Measurements from ENCODE around the gene GLO1.

DNA sequence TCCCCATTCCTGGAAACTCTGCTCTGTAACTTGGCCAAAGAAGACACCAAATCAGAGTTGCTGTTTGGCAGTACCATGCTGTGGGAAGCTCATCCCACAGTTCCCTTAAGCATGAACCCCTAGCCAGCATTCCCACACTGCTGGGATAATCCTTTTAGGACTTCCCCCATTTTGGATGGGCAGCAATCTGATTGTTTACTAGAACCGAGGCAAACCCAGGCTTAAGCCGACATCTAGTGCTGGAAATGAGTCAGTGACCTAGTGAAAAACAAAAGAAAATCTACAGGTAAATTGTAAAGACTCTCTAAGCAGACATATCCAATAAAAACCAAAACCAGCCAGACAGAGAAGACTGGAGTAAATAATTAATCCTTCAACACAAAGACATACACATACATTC is 17.4 kb upstream of the GLO1 start:
- TF ChIP-seq, protein P1, sequence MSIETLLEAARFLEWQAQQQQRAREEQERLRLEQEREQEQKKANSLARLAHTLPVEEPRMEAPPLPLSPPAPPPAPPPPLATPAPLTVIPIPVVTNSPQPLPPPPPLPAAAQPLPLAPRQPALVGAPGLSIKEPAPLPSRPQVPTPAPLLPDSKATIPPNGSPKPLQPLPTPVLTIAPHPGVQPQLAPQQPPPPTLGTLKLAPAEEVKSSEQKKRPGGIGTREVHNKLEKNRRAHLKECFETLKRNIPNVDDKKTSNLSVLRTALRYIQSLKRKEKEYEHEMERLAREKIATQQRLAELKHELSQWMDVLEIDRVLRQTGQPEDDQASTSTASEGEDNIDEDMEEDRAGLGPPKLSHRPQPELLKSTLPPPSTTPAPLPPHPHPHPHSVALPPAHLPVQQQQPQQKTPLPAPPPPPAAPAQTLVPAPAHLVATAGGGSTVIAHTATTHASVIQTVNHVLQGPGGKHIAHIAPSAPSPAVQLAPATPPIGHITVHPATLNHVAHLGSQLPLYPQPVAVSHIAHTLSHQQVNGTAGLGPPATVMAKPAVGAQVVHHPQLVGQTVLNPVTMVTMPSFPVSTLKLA (conservative IDR thresholded peaks at IDR 0.05), result no peak
- TF ChIP-seq, protein P2, sequence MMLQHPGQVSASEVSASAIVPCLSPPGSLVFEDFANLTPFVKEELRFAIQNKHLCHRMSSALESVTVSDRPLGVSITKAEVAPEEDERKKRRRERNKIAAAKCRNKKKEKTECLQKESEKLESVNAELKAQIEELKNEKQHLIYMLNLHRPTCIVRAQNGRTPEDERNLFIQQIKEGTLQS (IDR thresholded peaks at IDR 0.05), result no peak
- TF ChIP-seq, protein P2 (CRISPR knock-in tag; conservative IDR thresholded peaks at IDR 0.05), result no peak
- TF ChIP-seq, protein P3, sequence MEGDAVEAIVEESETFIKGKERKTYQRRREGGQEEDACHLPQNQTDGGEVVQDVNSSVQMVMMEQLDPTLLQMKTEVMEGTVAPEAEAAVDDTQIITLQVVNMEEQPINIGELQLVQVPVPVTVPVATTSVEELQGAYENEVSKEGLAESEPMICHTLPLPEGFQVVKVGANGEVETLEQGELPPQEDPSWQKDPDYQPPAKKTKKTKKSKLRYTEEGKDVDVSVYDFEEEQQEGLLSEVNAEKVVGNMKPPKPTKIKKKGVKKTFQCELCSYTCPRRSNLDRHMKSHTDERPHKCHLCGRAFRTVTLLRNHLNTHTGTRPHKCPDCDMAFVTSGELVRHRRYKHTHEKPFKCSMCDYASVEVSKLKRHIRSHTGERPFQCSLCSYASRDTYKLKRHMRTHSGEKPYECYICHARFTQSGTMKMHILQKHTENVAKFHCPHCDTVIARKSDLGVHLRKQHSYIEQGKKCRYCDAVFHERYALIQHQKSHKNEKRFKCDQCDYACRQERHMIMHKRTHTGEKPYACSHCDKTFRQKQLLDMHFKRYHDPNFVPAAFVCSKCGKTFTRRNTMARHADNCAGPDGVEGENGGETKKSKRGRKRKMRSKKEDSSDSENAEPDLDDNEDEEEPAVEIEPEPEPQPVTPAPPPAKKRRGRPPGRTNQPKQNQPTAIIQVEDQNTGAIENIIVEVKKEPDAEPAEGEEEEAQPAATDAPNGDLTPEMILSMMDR (IDR thresholded peaks at IDR 0.05 in 2 of 3, conservative IDR thresholded peaks at IDR 0.05 in 1 of 3; ENCODE audit: insufficient read depth in 2 of 3, low read depth in 1 of 3, low read length in 3 of 3), result peak in 2 of 3 experiments; percentile 25 to 52; a peak in 4 of 6 replicates
- TF ChIP-seq, protein P4, sequence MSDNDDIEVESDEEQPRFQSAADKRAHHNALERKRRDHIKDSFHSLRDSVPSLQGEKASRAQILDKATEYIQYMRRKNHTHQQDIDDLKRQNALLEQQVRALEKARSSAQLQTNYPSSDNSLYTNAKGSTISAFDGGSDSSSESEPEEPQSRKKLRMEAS (CRISPR knock-in tag; IDR thresholded peaks at IDR 0.05), result no peak
- TF ChIP-seq EGR1 (conservative IDR thresholded peaks at IDR 0.05) (no peak), EP300 (IDR thresholded peaks at IDR 0.05; ENCODE audit: low read length) (no peak)
